K562 (cell line): ENCODE results near the gene YBX1. TPM values are rescaled to one million over a fixed set of nuclear protein-coding genes. Genes with fewer than 3 reads are reported as not detected.

Experiments
- ERF ChIP-seq: fragments of 450-650 bp; formaldehyde crosslinking; IDR thresholded peaks from 2 replicates; pipeline ENCODE4 v1.4.0; 2020; ENCODE audit warnings: mild to moderate bottlenecking, mixed read lengths
- ETV1 ChIP-seq: fragments of 450-650 bp; conservative IDR thresholded peaks from 2 replicates; pipeline ENCODE4 v1.6.1; 2016; ENCODE audit warnings: missing genetic modification characterization, control low read depth, low read depth, missing compliant biosample characterization
- GTF2E2 ChIP-seq: fragments of 200-800 bp; sonication (Bioruptor generic); IDR thresholded peaks from 2 replicates; pipeline ENCODE4 v1.6.1; 2016; ENCODE audit warnings: missing genetic modification characterization, missing compliant biosample characterization
- MGA ChIP-seq: fragments of 450-650 bp; IDR thresholded peaks from 2 replicates; pipeline ENCODE4 v1.6.1; 2016; ENCODE audit warnings: mild to moderate bottlenecking, moderate library complexity
- NR3C1 ChIP-seq: sonication (generic); formaldehyde crosslinking; IDR thresholded peaks from 2 replicates; pipeline ENCODE4 v1.8.1; 2022; ENCODE audit warnings: missing genetic modification reagents
- PHF8 ChIP-seq: fragments of 200-600 bp; sonication (generic); IDR thresholded peaks from 2 replicates; pipeline ENCODE4 v1.6.1; 2012; ENCODE audit warnings: mixed run types, mild to moderate bottlenecking, inconsistent platforms, low read length, moderate library complexity, borderline replicate concordance
- POLR2AphosphoS5 ChIP-seq: IDR thresholded peaks from 2 replicates; pipeline ENCODE4 v1.6.1; 2011; ENCODE audit warnings: mild to moderate bottlenecking, low read depth, low read length, moderate library complexity; ENCODE audit not compliant: control insufficient read depth, insufficient read depth
- SMAD4 ChIP-seq: fragments of 250-450 bp; sonication (Bioruptor Pico); conservative IDR thresholded peaks from 2 replicates; pipeline ENCODE4 v1.8.0; 2021; ENCODE audit warnings: inconsistent platforms, mild to moderate bottlenecking, moderate library complexity
- SPI1 ChIP-seq: IDR thresholded peaks from 2 replicates; pipeline ENCODE4 v1.6.1; 2011; ENCODE audit warnings: low read depth, low read length, control low read depth, borderline replicate concordance
- ZNF277 ChIP-seq: fragments of 250-450 bp; sonication (Bioruptor Pico); IDR thresholded peaks from 2 replicates; pipeline ENCODE4 v1.8.0; 2022; ENCODE audit warnings: inconsistent platforms, mild to moderate bottlenecking, moderate library complexity, borderline replicate concordance
- ZNF408 ChIP-seq: fragments of 250-450 bp; sonication (Bioruptor Pico); IDR thresholded peaks from 2 replicates; pipeline ENCODE4 v1.4.0; 2020; ENCODE audit warnings: low read depth, mild to moderate bottlenecking, moderate library complexity
- ZNF512 ChIP-seq: IDR thresholded peaks from 2 replicates; pipeline ENCODE4 v1.6.1; 2016; ENCODE audit warnings: missing genetic modification characterization, missing compliant biosample characterization
- polyA plus RNA-seq, 8 experiments: library from polyadenylated mRNA; depleted of rRNA in 4 of 8; stranded (reverse) in 5 of 8; unstranded in 3 of 8; fragments of >200 nt; fragmentation: Nextera tagmentation in 2 of 8; fragmentation: Illumina TruSeq in 1 of 8; extraction: Ambion mirVana in 2 of 8; extraction: Trizol in 1 of 8; gene quantifications; 2 replicates each; pipeline versions ENCODE4 v1.2.1 to v1.2.3, GENCODE V29; 2011 to 2014; ENCODE audit warnings: inconsistent platforms in 1 of 8, missing spikeins in 1 of 8
- total RNA-seq, 7 experiments: library from RNA; depleted of rRNA in 6 of 7; stranded (reverse); fragments of >200 nt in 6 of 7; fragmentation: Illumina TruSeq in 2 of 7; extraction: Trizol in 2 of 7; gene quantifications; 2 replicates each; pipeline versions ENCODE4 v1.2.1 to v1.2.3, GENCODE V29; 2011 to 2021; ENCODE audit warnings: low replicate concordance in 1 of 7

Gene YBX1
- total and polyA plus RNA-seq, 9 of the 15 experiments (the other 6 are each of a cell fraction or from before 2014, with no cell fraction given): 363 to 1,955 (median 1,216) TPM

GRCh38 chr1:42682739-42683531 is 717 bp downstream of the YBX1 start (continued):
- TF ChIP-seq MGA (peak; percentile 35), POLR2AphosphoS5 (no peak; the same call in none of the 2 replicates), ZNF512 (tag) (no peak), ERF (CRISPR knock-in tag) (no peak), ZNF277 (no peak), ZNF408 (CRISPR knock-in tag) (no peak), SMAD4 (CRISPR knock-in tag) (peak; percentile 84), GTF2E2 (tag) (no peak), ETV1 (no peak), NR3C1 (CRISPR knock-in tag) (peak; percentile 70; the same call in 1 of the 2 replicates), PHF8 (peak; percentile 35; the same call in 1 of the 2 replicates), SPI1 (no peak)
